ENCODE measurements around the gene HESX1.

GRCh38 chr3:57158813-57159738 lies 40.7 kb downstream of the HESX1 start:
- TF ChIP-seq CTCF (IDR thresholded peaks at IDR 0.05; ENCODE audit: low read depth, low read length, poor library complexity, severe bottlenecking) = no peak
- no peak for TF ChIP-seq EZH2phosphoT487 (IDR thresholded peaks at IDR 0.05; ENCODE audit: borderline replicate concordance, low read length)
